ENCODE data around the gene TFRC.
"Not testable (repeated sequence)": the region's sequence is repeated elsewhere in the genome, so short reads cannot be mapped to it uniquely, and the experiment has no call there.

The TFRC gene

DNA sequence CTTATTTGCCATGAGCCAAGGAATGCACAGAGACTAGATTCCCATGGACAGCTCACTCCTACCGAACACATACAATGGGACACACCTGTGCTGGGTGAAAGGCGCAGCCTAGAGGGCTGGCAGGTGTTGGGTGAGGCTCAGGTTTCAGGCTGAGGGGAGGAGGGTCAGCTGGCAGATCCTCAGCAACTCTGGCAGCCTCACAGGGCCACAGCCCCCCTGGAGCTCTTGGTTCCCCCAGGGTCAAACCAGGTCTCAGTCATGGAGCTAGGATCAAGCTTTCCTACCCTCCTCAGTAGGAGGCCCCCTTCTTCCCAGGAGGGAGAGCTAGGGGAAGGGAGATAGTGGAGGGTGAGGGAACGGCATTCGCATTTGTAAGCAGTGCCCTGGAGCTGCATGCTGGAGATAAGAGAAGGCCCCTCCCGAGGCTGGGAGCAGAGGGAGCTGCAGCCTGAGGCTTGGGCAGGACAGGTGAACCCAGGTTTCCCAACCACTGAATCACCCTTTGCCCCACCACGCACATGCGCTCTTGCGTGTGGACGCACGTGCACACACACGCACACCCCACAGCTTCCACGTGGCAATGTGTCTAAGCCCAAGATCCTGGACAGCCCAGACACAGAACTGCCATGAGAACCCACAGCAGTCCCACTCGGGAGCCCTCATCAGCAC lies 26.3 kb upstream of the TFRC start:
- TF ChIP-seq, protein P1, sequence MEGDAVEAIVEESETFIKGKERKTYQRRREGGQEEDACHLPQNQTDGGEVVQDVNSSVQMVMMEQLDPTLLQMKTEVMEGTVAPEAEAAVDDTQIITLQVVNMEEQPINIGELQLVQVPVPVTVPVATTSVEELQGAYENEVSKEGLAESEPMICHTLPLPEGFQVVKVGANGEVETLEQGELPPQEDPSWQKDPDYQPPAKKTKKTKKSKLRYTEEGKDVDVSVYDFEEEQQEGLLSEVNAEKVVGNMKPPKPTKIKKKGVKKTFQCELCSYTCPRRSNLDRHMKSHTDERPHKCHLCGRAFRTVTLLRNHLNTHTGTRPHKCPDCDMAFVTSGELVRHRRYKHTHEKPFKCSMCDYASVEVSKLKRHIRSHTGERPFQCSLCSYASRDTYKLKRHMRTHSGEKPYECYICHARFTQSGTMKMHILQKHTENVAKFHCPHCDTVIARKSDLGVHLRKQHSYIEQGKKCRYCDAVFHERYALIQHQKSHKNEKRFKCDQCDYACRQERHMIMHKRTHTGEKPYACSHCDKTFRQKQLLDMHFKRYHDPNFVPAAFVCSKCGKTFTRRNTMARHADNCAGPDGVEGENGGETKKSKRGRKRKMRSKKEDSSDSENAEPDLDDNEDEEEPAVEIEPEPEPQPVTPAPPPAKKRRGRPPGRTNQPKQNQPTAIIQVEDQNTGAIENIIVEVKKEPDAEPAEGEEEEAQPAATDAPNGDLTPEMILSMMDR (IDR thresholded peaks at IDR 0.05; ENCODE audit: insufficient read depth, low read length, missing control alignments), result no peak
- ChIA-PET POLR2A (no interaction called here), CTCF (interaction anchor here (0.8 to 1.0 kb wide), 2 partner anchors 10 to 12 kb away, joined by 3 read pairs; no protein-coding TSS in a partner anchor)
- no peak overlapping the region for H3K4me3 ChIP-seq (ENCODE audit: low read depth, low read length)
- DNase-seq (ENCODE audit: low read depth, low spot score), result no peak

DNA sequence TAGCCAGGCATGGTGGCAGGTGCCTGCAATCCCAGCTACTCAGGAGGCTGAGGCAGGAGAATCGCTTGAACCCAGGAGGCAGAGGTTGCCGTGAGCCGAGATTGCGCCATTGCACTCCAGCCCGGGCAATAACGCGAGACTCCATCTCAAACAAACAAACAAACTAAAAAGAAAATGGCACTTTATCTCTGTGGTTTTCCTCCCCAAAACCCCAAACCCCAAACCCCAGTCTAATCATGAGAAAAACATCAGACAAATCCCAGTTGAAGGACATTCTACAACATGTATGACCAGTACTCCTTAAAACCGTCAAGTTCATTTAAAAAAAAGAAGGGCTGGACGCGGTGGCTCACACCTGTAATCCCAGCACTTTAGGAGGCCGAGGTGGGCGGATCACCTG lies 22.8 kb upstream of the TFRC start:
- POLR2A ChIA-PET, CTCF ChIA-PET: not testable (repeated sequence)

DNA sequence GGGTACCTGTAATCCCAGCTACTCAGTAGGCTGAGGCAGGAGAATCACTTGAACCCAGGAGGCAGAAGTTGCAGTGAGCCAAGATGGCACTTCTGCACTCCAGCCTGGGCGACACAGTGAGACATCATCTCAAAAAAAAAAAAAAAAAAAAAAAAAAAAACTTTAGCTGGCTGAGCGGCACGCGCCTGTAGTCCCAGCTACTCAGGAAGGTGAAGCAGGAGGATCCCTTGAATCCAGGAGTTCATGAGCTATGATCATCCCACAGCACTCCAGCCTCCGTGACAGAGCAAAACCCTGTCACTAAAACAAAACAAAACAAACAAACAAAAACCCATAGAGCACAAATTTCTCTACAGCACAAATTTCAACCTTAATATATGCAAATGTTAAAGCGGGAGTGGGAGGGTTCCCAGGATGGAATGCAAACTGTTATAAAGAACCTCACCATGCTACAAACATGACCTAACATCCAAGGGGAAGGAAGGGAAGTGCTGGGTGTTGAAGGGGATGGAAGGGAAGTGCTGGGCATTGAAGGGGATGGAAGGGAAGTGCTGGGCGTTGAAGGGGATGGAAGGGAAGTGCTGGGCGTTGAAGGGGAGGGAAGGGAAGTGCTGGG lies 16.6 kb upstream of the TFRC start:
- CTCF ChIA-PET, result interaction anchor here (1.2 kb wide), 1 partner anchor 25 kb away, joined by 3 read pairs; no protein-coding TSS in a partner anchor
- DNase-seq (ENCODE audit: low read depth, low spot score); H3K4me3 ChIP-seq (ENCODE audit: low read depth, low read length); POLR2A ChIA-PET: not testable (repeated sequence)

More for the DNA sequence above, 22.8 kb upstream of the TFRC start:
- H3K4me3 ChIP-seq (ENCODE audit: low read depth, low read length); DNase-seq (ENCODE audit: low read depth, low spot score): not testable (repeated sequence)

DNA sequence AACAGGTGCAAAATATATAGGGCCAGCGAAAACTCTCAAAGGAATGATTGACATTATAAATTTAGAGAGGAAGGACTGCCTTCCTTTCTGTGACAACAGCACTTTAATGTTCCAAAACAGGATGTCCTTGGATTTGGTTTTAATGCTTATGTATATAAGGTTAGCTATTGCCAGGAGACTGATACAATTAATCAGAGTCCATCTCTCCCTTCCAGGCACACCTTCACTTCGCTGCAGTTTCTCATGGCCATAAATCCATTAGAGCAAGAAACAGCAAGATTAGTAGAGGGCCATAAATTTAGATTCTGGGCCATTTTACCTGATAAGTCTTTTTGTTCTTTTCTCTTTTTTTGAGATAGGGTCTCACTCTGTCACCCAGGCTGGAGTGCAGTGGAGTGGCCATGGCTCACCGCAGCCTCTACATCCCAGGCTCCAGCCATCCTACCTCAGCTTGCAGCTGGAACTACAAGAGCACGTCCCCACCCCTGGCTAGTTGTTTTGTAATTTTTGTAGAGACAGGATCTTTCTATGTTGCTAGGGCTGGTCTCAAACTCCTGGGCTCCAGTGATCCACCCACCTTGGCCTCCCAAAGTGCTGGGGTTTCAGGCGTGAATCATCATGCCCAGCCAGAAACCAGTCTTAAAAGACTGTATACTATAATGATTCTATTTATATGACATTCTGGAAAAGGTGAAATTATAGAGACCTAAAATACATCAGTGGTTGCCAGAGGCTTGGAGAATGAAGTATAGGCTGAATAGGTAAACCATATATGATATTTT lies 15.7 kb upstream of the TFRC start:
- POLR2A ChIA-PET, result no interaction called here
- H3K4me3 ChIP-seq (ENCODE audit: low read depth, low read length), result no peak overlapping the region
- CTCF ChIA-PET, result interaction anchor here (1.0 to 1.2 kb wide), 3 partner anchors 11 to 101 kb away, joined by 3 read pairs; no protein-coding TSS in a partner anchor
- DNase-seq (ENCODE audit: low read depth, low spot score), result no peak
- TF ChIP-seq, protein P1 (IDR thresholded peaks at IDR 0.05; ENCODE audit: insufficient read depth, low read length, missing control alignments), result no peak

DNA sequence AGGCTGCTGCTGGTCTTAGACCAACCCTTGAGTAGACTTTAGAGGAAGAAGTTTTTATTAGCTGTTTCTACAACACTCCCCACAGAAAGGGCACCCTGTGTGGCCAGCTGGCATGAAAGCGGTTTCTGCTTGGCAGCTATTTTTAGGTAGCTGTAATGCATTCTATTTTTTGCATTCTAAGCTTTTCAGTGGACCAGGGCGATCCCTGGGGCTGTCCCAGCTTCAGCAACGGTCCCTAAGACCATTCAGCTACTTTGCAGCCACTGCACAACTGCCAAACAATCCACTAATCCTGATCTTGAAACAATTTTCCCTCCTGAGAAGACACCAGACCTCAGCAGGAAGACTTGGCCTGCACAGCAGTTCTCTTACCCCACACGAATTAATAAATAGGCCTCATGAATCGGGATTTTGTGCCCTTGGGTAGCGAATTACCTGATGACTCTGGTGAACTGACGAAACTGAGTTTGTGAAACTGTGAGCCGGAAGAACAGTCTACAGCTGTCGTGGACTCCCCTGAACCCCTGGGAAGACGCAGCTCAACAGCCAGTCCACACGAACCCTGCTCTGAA lies 14.6 kb upstream of the TFRC start:
- POLR2A ChIA-PET, result no interaction called here
- TF ChIP-seq, protein P1 (IDR thresholded peaks at IDR 0.05; ENCODE audit: insufficient read depth, low read length, missing control alignments), result no peak
- no peak overlapping the region for H3K4me3 ChIP-seq (ENCODE audit: low read depth, low read length)
- CTCF ChIA-PET, result interaction anchor here (0.9 to 1.0 kb wide), 3 partner anchors 12 to 102 kb away, joined by 3 read pairs; no protein-coding TSS in a partner anchor
- DNase-seq (ENCODE audit: low read depth, low spot score), result no peak

DNA sequence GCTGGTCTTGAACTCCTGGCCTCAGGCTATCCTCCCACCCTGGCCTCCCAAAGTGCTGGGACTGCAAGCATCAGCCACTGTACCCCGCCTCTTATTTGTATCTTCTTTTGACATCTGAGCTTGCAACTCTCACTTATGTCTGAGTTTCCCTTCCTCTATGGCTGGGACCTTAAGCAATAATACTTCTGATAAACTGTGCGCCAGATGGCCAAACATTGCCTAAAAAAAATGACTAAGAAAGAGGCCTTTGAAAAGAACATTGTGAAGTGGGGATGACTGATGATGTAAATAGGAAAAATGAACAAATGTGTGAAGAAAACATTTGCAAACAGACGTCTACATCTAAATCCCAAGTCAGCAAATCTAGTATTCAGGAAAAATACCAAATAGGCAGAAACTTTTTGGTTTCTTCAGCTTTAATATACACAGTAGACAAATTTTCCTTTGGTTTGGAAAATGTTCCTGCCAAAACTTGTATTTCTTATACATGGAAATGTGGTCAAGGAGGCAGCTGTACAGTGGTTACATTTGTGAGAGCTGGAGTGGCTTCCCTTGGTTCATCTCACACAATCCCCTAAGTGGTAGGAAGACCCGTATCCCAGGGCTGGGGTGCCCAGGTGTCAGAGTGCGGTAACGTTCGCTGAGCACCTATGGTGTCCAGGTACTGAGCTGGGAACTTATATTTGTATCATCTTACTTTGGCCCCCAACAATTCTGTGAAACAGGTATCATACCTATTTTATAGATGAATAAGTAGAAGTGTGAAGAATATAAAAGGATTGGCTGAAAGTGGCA lies 11.6 kb upstream of the TFRC start:
- DNase-seq (ENCODE audit: low read depth, low spot score), result no peak
- no peak overlapping the region for H3K4me3 ChIP-seq (ENCODE audit: low read depth, low read length)
- ChIA-PET CTCF (interaction anchor here (1.1 to 1.7 kb wide), 2 partner anchors 20 to 103 kb away, joined by 4 to 6 read pairs; no protein-coding TSS in a partner anchor), POLR2A (no interaction called here)
- TF ChIP-seq, protein P1 (IDR thresholded peaks at IDR 0.05; ENCODE audit: insufficient read depth, low read length, missing control alignments), result no peak

Measured in AG04449 (cell line).